OCI-LY3 (cell line): ENCODE data around the gene HEXIM2.

Source experiments
- H2AFZ ChIP-seq: fragments of 200-600, 300-600 bp; shearing (Covaris generic); 2 replicates; pipeline ENCODE4 v1.6.0; 2014; ENCODE audit warnings: antibody characterized with exemption, low read depth, low read length
- H3K27ac ChIP-seq: fragments of 200-600, 300-600 bp; sonication (generic); 2 replicates; pipeline ENCODE4 v1.5.1; 2014; ENCODE audit warnings: mild to moderate bottlenecking, low read length, moderate library complexity, mixed read lengths
- H3K27me3 ChIP-seq: fragments of 200-600, 300-600 bp; sonication (generic); 2 replicates; pipeline ENCODE4 v1.6.1; 2014; ENCODE audit warnings: low read depth, low read length, mixed read lengths
- H3K36me3 ChIP-seq: fragments of 200-600, 300-600 bp; sonication (generic); replicated peaks from 2 replicates; pipeline ENCODE3; 2014; ENCODE audit warnings: low read depth, low read length, mixed read lengths
- H3K4me1 ChIP-seq: fragments of 300-600, 200-600 bp; sonication (generic); 2 replicates; pipeline ENCODE4 v1.6.1; 2014; ENCODE audit warnings: low read length, mixed read lengths
- H3K4me2 ChIP-seq: fragments of 200-600, 300-600 bp; sonication (generic); 2 replicates; pipeline ENCODE4 v1.6.1; 2014; ENCODE audit warnings: low read length, mixed read lengths
- H3K4me3 ChIP-seq: fragments of 300-600, 200-600 bp; sonication (generic); 2 replicates; pipeline ENCODE4 v1.5.1; 2014; ENCODE audit warnings: antibody characterized with exemption, mild to moderate bottlenecking, low read length, moderate library complexity
- H3K79me2 ChIP-seq: fragments of 300-600, 200-600 bp; shearing (Covaris generic); 2 replicates; pipeline ENCODE4 v1.6.1; 2014; ENCODE audit warnings: mild to moderate bottlenecking, low read length, mixed read lengths
- H3K9ac ChIP-seq: fragments of 300-600, 200-600 bp; shearing (Covaris generic); 2 replicates; pipeline ENCODE4 v1.6.0; 2014; ENCODE audit warnings: mild to moderate bottlenecking, low read length, moderate library complexity
- H3K9me3 ChIP-seq: fragments of 200-600, 300-600 bp; shearing (Covaris generic); 2 replicates; pipeline ENCODE4 v1.6.1; 2014; ENCODE audit warnings: low read length, mixed read lengths; ENCODE audit not compliant: insufficient read depth
- H4K20me1 ChIP-seq: fragments of 200-600, 300-600 bp; sonication (generic); 2 replicates; pipeline ENCODE4 v1.6.1; 2016; ENCODE audit warnings: low read length, mixed read lengths; ENCODE audit not compliant: insufficient read depth
- EZH2phosphoT487 ChIP-seq: fragments of 200-600 bp; shearing (Covaris generic); IDR thresholded peaks from 2 replicates; pipeline ENCODE4 v1.6.1; 2018; ENCODE audit warnings: antibody characterized with exemption, mixed run types, low read depth
- TF ChIP-seq, protein P1 (sequence below): fragments of 200-600, 300-600 bp; sonication (generic); IDR thresholded peaks from 2 replicates; pipeline ENCODE4 v1.5.1; 2014; ENCODE audit warnings: antibody characterized with exemption, low read length, low read depth

Gene HEXIM2

GRCh38 chr17:45117334-45117733, 44.3 kb upstream of the HEXIM2 start:
- no peak overlapping the region for H3K9ac ChIP-seq
- no peaks in the 10 kb centered on the region for H3K4me1 ChIP-seq
- H2AFZ ChIP-seq: no peak overlapping the region
- no peaks in the 10 kb centered on the region for H3K27me3 ChIP-seq
- no peak overlapping the region for H3K4me2 ChIP-seq
- no peaks in the 10 kb centered on the region for H4K20me1 ChIP-seq
- H3K9me3 ChIP-seq: no peaks in the 10 kb centered on the region
- no peaks in the 10 kb centered on the region for H3K36me3 ChIP-seq
- TF ChIP-seq EZH2phosphoT487: no peak
- TF ChIP-seq, protein P1, sequence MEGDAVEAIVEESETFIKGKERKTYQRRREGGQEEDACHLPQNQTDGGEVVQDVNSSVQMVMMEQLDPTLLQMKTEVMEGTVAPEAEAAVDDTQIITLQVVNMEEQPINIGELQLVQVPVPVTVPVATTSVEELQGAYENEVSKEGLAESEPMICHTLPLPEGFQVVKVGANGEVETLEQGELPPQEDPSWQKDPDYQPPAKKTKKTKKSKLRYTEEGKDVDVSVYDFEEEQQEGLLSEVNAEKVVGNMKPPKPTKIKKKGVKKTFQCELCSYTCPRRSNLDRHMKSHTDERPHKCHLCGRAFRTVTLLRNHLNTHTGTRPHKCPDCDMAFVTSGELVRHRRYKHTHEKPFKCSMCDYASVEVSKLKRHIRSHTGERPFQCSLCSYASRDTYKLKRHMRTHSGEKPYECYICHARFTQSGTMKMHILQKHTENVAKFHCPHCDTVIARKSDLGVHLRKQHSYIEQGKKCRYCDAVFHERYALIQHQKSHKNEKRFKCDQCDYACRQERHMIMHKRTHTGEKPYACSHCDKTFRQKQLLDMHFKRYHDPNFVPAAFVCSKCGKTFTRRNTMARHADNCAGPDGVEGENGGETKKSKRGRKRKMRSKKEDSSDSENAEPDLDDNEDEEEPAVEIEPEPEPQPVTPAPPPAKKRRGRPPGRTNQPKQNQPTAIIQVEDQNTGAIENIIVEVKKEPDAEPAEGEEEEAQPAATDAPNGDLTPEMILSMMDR: no peak
- no peaks in the 10 kb centered on the region for H3K79me2 ChIP-seq
- no peak overlapping the region for H3K27ac ChIP-seq
- H3K4me3 ChIP-seq: no peak overlapping the region

GRCh38 chr17:45117848-45118646, 43.6 kb upstream of the HEXIM2 start:
- no peaks in the 10 kb centered on the region for H3K27me3 ChIP-seq
- no peak overlapping the region for H3K4me2 ChIP-seq
- no peak overlapping the region for H3K9ac ChIP-seq
- no peaks in the 10 kb centered on the region for H3K36me3 ChIP-seq
- no peak overlapping the region for H2AFZ ChIP-seq
- no peaks in the 10 kb centered on the region for H3K4me1 ChIP-seq
- no peaks in the 10 kb centered on the region for H3K9me3 ChIP-seq
- TF ChIP-seq EZH2phosphoT487: no peak
- TF ChIP-seq, protein P1: no peak
- no peak overlapping the region for H3K27ac ChIP-seq
- H4K20me1 ChIP-seq: no peaks in the 10 kb centered on the region
- H3K4me3 ChIP-seq: no peak overlapping the region
- H3K79me2 ChIP-seq: no peaks in the 10 kb centered on the region

- no peaks in the 10 kb centered on the region for H4K20me1 ChIP-seq
- TF ChIP-seq, protein P1: no peak
- TF ChIP-seq EZH2phosphoT487: no peak
- no peak overlapping the region for H3K27ac ChIP-seq
- H3K9me3 ChIP-seq: no peaks in the 10 kb centered on the region
- no peaks in the 10 kb centered on the region for H3K79me2 ChIP-seq
- H2AFZ ChIP-seq: no peak overlapping the region
- H3K4me2 ChIP-seq: no peak overlapping the region
- H3K4me1 ChIP-seq: no peaks in the 10 kb centered on the region
- H3K9ac ChIP-seq: no peak overlapping the region
- H3K27me3 ChIP-seq: no peaks in the 10 kb centered on the region
- no peak overlapping the region for H3K4me3 ChIP-seq
- H3K36me3 ChIP-seq: no peaks in the 10 kb centered on the region
Measured at GRCh38 chr17:45118691-45119090, 43.0 kb upstream of the HEXIM2 start.

- Histone ChIP-seq H3K36me3 (no peaks in the 10 kb centered on the region), H3K4me3 (no peak overlapping the region), H2AFZ (no peak overlapping the region), H3K4me2 (no peak overlapping the region), H3K9me3 (no peaks in the 10 kb centered on the region), H4K20me1 (no peaks in the 10 kb centered on the region), H3K27me3 (no peaks in the 10 kb centered on the region), H3K27ac (no peak overlapping the region), H3K79me2 (no peaks in the 10 kb centered on the region), H3K9ac (no peak overlapping the region), H3K4me1 (peaks cover 4% of the 10 kb centered on the region; the same call in 1 of the 2 replicates)
- TF ChIP-seq, protein P1: no peak
- no peak for TF ChIP-seq EZH2phosphoT487
Measured at GRCh38 chr17:45119964-45120363, 41.7 kb upstream of the HEXIM2 start.
